22Rv1 (cell line): ENCODE data around the gene GALNTL6.

Experiments used
- H3K27ac ChIP-seq: fragments of 450-650 bp; 2 replicates; pipeline ENCODE4 v1.5.1; 2017
- ZFX ChIP-seq: fragments of 450-650 bp; IDR thresholded peaks from 2 replicates; pipeline ENCODE4 v1.6.1; 2017; ENCODE audit warnings: antibody characterized with exemption, borderline replicate concordance
- TF ChIP-seq, protein P1 (sequence below): fragments of 450-650 bp; IDR thresholded peaks from 2 replicates; pipeline ENCODE4 v1.5.1; 2017; ENCODE audit warnings: mild to moderate bottlenecking

The GALNTL6 gene

DNA sequence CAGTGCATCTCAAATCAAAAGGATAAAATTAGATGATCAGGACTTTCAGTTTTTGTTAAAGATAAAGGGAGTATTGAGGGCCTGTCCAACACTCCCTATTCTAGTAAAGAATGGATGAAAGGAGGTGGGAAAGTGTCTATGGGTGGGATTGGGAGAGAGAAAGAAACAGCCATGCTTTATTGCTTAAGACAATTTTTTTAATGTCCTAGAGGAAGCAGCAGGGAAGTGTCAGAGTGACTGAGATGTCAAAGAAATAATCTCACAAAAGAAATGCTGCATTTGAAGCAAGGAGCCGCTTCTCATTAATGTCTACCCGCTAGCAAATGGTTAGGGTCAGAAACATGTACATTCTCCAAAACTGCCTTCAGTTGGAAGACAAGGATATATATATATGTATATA lies 1238.0 kb downstream of the GALNTL6 start:
- H3K27ac ChIP-seq, result no peak overlapping the region
- TF ChIP-seq, protein P1, sequence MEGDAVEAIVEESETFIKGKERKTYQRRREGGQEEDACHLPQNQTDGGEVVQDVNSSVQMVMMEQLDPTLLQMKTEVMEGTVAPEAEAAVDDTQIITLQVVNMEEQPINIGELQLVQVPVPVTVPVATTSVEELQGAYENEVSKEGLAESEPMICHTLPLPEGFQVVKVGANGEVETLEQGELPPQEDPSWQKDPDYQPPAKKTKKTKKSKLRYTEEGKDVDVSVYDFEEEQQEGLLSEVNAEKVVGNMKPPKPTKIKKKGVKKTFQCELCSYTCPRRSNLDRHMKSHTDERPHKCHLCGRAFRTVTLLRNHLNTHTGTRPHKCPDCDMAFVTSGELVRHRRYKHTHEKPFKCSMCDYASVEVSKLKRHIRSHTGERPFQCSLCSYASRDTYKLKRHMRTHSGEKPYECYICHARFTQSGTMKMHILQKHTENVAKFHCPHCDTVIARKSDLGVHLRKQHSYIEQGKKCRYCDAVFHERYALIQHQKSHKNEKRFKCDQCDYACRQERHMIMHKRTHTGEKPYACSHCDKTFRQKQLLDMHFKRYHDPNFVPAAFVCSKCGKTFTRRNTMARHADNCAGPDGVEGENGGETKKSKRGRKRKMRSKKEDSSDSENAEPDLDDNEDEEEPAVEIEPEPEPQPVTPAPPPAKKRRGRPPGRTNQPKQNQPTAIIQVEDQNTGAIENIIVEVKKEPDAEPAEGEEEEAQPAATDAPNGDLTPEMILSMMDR, result no peak
- TF ChIP-seq ZFX, result no peak

DNA sequence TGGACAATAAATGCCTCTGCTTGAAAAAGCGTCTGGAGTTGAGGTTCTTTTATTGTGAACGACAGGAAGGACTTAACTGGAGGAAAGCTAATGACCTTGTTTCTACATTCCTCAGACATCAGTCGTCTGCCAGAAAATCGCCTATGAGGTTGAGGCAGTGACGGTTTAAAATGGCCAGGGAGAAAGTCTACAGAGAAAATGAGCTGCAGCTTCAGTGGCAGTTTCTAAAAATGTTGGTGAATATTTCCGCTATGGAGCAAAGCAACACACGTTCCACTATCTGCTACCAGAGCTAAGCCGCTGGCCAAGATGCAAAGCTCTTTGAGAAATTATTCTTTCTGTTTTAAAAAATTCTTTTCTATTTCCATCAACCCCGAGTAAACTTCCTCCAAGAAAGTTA lies 1238.5 kb downstream of the GALNTL6 start:
- H3K27ac ChIP-seq, result no peak overlapping the region
- TF ChIP-seq, protein P1, result no peak
- TF ChIP-seq ZFX, result no peak

DNA sequence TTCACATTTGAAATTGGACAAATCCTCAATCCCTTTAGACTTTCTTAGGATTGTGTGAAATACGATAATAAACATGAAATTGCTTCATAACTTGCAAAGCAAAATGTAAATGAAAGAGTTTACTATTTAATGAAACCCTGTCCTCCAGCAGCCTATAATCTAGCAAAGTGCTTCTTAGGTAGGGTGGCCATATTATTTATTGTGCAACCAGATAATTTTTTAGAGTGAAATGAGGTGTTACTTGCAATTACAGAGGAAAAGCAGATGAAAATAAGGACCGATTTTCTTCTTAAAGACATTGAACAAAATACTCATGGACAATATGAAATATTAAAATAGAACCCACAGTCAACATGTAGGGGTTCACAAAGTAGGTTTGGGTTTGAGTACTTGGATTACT lies 1239.2 kb downstream of the GALNTL6 start:
- TF ChIP-seq, protein P1, result no peak
- no peak for TF ChIP-seq ZFX
- H3K27ac ChIP-seq, result no peak overlapping the region

DNA sequence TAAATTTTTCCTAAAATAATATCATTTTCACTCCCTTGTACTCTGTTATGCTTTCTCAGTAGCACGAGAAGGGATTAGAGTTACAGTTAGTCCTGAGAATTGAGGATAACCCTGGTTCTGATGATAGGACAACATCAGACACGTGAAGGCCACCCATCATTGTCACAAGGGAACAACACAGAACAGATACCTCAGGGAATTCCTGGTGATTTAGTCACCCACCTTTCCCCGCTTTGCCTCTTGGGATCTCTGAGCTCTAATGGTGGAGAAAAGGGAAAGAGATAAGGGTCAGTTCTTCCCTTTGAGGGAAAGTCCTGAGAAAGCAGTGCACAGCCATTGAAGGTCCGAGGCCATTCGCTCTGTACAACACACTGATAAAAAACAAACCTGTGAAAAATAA lies 1243.1 kb downstream of the GALNTL6 start:
- peak overlapping the region; percentile 86 for H3K27ac ChIP-seq
- TF ChIP-seq, protein P1, result no peak
- TF ChIP-seq ZFX, result no peak

DNA sequence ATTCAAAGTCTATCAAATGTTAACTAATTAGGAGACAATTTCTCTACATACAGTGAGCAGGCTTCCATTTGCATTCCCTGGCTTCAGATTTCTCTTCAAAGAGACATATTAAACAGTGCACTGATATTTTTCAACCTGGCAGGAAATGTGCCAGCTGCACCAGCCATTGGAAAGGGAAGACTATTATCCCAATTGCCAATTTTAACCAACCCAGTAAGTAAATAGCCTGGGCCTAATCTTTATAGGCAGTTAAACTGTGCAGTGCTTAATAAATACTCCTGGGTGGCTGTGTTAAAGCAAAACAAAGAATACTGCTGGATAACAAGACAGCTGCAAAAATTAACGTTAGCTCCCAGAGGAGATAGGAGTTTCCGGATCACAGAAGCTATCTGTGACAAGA lies 1243.5 kb downstream of the GALNTL6 start:
- no peak for TF ChIP-seq ZFX
- TF ChIP-seq, protein P1, result no peak
- H3K27ac ChIP-seq, result peak overlapping the region; percentile 86

DNA sequence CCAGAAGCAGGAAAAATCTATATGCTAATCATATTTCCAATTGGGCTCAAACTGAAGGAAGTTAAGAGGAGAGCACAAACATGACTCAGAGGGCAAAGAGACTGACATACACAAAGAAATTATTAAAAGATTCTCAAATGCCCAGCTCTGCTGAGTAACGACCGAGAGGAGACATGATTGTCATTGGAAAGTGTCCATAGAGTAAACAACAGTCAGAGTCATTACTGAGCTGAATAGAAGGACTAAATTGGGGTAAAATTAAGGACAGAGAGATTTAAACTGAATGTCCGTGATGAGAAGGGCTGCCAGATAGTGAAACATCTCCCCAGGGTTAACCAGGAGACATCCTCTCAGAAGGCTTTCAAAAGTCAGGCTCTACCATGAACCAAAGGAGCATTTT lies 1244.2 kb downstream of the GALNTL6 start:
- TF ChIP-seq, protein P1, result no peak
- TF ChIP-seq ZFX, result no peak
- peak overlapping the region; percentile 86 for H3K27ac ChIP-seq

DNA sequence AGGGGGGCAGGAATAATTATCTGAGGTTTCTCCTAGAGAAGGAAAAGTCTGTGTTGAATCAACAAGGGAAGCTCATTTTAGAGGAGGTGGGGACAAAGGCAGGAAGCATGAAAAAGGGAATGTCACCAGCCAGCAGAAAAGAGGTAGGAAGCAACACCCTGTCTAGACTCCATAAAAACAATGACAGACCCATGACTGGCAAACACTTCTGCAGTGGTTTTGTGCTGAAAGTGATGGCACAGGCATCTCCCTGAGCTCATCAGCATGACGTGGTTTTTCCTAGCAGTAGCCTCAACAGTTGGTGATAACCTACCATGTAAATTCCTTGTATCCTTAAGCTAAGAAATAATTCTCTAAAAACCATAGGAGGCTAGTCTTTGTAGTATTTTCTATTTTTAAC lies 1244.7 kb downstream of the GALNTL6 start:
- TF ChIP-seq ZFX, result no peak
- TF ChIP-seq, protein P1, result no peak
- H3K27ac ChIP-seq, result peak overlapping the region; percentile 86
